Activated T-cell treated with anti-CD3 and anti-CD28 coated beads for 1 hour (primary cell): ENCODE data around the gene PKP4.

Source experiments
- DNase-seq: peaks from one replicate; pipeline ENCODE4 v3.0.0-alpha.2; 2020; ENCODE audit warnings: low read depth

PKP4 gene

DNA sequence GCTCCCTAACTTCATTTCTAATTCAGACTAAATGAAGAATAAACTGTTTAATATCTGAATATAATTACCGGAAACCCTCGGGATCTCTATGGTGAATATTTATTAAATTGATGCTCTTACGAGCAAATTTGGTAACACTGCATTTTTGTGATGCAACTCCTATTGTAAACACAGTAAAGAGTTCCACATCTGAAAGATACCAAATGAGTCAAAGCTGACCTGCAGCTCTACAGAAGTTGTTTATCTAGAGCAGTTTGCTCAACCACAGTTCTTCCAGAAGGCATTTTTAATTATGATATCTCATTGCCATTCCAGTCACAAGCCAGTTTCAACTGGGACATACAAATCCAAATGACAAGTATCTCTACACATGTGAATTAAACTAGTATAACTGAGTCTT is 129.7 kb downstream of the PKP4 start:
- no peak for DNase-seq

DNA sequence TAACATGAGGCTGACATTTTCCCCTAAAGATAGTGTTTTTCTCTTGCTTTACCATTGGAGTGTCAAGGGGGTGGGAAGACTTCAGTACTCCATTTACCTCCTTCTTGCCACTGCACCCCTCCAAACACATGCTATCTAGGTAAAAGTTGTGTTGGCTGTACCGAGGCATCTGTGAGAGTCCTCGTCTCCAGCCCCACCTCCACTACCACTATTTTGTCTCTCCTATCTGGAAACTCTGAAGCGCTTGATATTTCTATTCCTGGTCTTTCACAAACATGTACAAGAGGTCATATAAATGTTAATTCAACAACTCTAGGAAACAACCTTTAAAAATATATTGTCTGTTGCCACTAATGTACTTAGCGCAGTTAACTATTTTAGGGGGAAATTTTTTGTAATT is 132.6 kb downstream of the PKP4 start:
- DNase-seq = no peak

DNA sequence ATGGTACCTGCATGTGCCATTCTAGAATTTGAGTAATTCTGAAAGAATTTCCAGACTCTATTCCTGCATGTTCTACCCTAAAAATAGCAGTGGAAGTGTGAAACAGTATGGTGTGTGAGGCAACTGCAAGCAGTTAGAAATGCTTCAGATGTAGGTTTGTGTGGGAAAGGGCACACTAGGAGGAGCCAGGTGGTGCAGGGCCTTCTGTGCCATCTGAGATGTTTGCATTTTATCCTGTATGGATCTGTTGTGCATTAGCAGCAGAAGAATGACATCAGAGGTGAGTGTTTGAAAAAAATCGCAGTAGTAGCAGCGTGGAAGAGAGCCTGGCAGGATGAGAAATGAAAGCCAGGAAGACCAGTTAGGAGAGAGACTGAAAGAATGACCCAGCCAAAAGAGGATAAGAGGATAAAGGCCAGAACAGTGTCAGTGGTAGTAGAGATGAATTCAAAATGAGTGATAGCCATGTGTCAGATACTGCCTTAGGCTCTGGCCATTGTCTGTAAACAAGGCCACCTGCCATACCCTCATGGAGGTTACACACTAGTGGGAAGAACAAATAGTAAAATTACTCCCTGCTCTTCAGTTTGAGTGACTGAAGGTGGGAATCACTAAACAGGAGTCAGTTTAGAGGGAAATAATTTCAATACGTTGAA is 142.2 kb downstream of the PKP4 start:
- DNase-seq = no peak

DNA sequence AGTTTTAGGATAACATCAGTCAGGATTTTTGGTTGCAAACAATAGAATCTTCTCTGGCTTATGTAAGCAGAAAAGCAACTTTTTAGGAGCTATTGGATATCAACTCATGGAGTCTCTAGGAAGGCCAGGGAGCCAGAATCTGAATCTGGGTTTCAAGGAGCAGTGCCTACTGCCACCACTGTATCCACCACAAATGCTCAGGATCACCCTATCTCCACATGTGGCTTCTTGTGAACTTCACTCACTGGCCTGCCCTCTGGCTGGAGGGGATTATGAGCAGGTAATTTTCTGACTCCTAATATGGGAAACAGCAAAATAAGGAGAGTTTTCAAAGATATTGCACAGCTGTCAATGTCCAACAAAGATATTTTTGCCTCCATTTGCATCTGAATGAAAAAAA is 142.9 kb downstream of the PKP4 start:
- no peak for DNase-seq

DNA sequence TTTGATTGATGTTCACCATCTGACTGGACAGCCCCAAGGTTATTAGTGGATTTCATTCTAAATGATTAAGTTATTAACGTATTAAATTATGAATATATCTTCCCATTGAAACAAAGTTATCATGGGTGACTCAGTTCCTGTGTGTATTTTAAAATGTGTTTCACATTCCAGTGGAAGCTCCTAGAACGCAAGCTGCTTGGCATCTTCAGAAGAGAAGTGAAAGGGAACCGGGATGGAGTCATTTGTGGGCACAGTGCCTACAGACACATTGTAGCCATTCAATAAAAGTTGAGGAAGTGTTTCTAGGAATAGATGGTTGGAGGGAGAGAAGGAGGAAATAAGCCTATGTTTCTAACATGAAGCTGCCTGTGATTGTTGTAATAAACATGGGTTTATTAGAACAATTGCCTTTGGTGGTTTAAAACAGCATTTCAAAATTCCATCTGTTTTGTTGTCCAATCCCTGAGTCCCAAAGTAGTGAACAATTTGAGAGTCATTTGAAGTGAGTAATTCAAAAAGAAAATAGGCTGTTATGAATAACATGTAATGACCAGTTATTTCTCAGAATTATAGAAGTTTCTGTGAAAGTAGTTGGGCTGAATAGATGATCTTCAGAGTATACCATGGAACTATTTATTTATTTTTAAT is 143.5 kb downstream of the PKP4 start:
- DNase-seq = no peak

DNA sequence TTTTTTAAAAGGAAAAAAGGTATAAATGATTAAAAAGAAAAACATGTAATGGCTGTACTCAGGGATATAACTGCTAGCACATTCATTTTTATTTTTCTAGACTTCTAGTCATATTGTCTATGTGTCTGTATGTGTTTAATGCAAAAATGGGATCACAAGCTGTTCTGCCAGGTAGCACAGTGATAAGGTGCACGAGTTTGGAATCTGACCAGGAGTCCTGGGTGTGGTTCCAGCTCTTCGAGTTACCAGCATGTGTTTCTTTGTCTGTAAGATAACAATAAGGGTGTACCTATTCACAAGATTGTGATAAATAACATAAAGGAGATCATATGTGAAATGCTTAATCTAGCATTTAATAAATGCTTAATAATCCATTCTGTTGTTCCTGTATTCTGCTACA is 145.3 kb downstream of the PKP4 start:
- no peak for DNase-seq

DNA sequence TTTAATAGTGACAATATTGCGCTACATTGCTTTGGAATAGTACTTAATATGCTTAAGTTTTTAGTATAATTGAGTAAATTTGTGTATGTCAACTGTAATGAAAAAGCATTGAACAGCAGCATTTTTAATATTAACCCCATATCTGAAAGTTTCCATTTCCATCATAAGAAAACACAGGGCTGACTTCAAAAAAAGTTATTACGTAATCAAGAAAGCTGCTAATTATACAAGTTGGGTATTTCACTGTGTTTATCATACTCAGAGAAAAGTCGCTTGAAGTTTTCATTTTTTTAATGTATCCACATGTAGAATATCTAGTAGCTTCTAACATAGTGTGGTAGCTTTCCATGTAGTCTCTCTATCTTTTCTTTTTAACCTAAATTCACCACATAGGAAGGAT is 146.5 kb downstream of the PKP4 start:
- DNase-seq = no peak

DNA sequence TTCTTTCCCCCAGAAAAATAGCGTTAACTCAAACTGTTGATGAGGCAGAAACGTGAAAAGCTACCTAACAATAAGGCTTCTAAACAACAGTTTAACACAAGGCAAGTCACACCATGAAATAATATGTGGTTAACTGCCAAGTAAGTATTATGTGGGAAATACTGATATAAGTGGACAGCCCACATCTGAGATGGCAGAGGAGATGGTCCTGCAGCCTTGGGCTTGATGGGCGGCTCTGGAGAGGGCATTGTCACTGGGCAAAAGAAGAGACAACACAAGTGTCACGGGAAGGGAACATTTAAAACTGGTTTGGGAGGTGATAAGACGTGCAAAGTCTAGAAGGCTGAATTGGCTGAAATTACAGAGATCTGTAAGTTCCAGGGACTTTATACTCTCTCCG is 147.2 kb downstream of the PKP4 start:
- no peak for DNase-seq

DNA sequence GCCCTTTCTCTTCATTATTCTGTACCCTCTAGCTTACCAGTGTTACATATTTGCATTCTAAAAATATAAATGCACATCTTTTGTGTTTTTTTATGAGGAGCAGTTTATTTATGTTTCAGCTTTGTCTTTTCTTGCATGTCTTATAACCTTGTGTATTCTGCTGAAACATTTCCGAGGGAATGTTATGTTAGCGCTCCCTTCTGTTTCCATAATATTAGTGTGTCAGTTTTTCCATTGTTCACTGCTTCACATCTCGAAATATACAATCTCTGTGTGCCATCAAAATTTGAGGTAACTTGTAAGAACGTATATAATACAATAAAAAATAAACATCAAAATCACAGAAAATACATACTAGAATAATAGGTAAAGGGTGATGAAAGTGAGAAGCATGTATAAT is 153.3 kb downstream of the PKP4 start:
- no peak for DNase-seq

DNA sequence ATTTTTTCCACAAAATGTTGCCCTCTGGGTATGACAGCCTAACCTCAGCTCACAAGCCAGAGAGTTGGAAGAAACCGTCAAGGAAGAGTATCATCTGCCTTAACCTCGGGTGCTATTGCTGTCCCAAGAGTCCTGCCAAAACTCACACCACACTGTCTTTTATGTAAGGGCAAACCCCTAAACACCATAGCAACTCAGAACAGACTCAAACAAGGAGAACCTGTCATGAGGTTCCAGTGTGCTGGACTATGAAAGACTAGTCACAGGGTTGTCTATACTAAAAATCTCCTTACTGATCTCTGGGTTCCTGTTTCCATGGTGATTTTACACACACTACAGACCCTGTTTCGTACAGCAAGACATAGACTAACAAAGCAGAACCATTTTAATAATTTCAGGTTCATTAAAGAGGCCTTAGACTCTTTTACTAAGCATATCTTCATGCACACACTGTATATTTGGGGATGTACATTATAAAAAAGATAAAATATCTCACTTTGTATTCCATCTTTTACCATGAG is 159.8 kb downstream of the PKP4 start:
- DNase-seq = no peak

DNA sequence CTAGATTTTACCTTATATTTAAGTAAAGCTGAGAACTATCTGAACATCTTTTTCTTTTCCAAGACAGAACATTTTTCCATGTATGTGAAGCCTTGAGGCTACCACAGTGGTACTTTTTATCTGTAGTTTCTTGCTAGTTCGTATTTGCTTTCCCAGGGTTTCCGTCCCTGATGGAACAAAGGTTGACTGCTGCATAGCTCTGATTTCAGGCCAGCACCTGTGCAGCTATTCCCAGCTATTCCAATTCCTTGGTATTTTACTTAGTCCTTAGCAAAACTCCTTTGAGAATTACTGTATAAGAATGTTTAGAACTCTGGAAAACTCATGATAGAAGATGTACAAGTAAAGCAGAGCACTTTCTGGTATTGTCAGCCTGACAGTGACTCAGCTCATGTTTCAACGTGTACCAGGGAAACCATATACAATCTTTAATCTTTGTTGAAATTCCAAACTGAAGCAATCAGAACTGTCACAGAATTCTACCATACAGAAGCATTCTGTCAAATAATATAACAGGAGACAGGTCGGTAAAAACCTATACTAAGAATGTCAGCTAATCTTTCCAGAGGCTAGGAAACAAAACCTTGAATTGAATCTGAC is 162.2 kb downstream of the PKP4 start:
- DNase-seq = no peak

DNA sequence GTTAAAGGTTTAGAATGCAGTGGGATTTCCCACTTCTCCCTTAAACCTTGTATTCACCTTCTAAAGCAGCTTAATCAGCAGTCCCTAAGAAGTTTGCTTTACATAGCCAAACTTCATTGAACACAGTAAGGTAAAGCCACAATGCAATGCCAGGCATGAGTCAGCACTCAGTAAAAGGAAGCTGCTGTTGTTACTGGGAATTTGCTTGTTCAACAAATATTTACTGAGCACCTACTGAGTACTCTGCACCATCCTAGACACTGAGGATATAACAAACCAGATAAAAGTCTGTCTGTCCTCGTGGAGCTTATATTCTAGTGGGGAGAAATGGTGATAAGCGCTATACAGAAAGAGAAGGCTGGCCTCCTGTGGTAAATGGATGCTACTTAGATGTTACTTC is 162.7 kb downstream of the PKP4 start:
- DNase-seq = no peak

DNA sequence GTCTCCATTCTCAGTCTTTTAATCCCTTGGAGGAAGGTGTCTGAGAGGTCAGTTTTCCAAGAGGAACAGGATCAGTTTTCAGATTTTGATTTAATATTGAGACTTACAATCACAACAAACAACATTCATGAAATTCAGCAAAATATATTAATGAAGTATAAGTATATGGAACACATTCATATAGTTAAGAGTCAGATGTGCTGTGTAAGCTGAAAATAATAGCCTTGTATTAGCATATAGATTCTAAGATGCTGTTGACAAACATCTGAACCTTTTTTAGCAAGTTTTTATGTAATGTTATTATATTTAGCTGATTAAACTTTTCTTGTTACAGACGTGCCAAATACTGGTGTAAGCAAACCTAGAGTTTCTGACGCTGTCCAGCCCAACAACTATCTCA is 163.9 kb downstream of the PKP4 start:
- no peak for DNase-seq

DNA sequence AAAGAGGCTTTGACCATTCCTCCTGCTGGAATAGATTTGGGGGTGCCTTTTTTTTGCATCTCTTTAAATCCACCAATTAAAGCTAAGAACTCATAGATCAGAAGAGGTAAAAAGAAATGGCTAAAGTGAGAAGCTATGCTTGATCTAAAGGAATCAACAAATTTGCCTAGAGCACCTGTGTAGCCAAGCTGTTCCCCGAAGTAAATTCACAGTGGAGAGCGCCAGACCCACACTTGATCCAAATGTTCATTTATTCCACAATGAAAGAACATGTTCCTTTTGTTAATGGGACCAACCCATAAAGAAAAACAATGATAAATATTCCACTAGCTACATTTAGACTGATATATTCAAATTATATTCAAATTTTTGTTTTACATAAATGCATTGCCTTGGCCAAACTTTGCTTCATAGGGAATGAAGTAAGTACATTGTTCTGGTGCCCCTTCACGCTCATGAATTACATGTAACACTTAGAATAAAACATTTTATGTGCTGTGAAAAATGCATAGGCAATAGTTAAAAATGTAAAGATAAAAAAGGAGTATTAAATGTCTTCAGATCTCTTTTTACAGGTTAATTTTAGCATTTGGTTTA is 167.4 kb downstream of the PKP4 start:
- no peak for DNase-seq

DNA sequence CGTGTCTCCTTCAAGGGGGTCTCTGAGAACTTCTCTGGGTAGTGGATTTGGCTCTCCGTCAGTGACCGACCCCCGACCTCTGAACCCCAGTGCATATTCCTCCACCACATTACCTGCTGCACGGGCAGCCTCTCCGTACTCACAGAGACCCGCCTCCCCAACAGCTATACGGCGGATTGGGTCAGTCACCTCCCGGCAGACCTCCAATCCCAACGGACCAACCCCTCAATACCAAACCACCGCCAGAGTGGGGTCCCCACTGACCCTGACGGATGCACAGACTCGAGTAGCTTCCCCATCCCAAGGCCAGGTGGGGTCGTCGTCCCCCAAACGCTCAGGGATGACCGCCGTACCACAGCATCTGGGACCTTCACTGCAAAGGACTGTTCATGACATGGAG is 168.2 kb downstream of the PKP4 start:
- no peak for DNase-seq

DNA sequence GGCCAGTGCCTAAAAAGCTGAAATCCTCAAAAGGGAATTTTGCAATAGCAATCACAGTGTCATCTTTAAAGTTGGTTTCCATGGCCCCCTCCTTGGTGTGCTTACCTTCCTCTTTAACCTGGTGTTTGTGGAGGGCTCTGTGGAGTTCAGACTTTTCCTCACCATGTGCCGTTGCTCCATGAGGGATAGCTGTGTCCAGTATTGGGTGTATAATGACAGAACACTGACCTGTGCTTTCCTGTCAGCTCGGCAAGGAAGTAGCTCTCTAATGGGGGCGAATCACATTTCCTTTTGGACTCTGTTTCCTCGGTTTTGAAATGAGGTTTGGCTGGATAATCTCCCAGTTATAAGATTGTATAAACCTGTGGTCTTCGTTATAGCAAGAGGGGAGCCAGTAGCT is 172.4 kb downstream of the PKP4 start:
- DNase-seq = no peak

DNA sequence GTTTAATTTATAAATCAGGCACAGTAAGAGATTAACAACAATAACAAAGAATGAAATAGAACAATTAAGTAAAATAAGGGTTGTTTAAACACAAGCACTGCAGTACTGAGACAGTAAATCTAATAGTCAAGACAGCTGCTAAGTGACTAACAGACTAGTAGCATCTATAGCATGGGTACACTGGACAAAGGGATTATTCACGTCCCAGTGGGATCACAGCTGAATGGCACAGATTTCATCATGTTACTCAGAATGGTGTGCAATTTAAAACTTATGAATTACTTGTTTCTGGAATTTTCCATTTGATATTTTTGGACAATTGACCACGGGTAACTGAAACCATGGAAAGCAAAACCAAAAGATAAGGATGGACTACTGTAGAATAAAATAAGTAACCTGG is 176.5 kb downstream of the PKP4 start:
- no peak for DNase-seq

DNA sequence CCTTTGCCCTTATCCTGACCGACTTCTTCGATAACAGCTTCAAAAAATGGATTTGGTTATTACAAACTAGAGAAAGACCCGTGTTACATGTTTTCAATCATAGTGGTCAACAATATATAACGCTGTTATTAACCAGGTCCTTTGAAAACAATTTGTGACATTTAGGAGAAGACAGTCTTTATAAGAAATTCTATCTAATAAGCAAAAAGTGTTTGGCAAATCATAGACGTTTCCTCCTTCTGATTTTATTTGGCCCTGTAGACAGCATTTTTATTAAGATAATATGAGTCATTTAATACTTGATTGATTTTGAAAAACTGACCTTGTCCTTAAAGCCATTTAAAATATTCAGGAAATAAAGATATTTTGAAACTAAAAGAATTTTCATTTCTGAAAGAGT is 177.9 kb downstream of the PKP4 start:
- no peak for DNase-seq

DNA sequence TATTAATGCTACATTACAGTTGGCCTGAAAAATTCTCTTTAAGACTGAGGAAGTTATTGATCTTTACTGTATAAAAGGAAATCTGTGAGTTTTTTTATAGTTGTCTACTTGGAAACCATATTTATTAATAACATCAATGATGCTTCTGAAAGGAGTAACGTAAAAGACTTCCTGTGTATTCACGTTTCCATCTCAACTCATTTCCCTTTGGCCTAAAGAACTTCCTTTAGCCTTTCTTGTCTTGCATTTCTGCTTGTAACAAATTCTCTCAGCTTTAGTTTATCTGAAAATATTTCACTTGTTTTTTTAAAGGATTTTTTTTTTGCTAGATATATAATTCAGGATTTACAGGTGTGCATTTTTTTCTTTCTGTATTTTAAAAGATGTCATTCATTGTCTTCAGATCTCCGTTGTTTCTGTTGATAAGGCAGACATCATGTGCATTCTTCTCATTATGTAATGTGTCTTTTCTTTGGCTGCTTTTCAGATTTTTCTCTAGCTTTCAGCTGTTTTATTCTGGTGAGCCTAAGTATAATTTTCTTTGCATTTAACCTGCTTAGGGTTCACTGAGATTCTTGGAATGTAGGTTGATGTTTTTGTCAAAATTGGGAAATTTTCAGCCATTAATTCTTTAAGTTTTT is 179.3 kb downstream of the PKP4 start:
- DNase-seq = no peak

DNA sequence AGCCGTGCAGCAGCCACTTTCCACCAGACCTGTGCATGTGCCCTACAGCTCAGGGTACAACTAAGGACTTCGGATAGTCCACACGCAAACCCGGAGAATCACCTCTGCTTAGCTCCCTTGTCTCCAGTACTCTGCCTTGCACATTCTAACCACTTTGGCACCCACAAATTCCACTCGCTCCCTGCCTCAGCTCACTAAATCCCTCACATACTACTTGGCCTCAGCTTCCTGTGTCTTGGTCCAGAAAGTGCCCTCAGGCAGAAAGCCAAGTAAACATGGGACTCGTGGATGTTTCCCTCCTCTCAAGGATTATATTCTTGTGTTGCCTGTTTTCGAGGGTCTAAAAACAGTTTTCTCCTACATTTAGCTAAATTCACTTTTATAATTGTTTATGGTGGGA is 180.6 kb downstream of the PKP4 start:
- no peak for DNase-seq

DNA sequence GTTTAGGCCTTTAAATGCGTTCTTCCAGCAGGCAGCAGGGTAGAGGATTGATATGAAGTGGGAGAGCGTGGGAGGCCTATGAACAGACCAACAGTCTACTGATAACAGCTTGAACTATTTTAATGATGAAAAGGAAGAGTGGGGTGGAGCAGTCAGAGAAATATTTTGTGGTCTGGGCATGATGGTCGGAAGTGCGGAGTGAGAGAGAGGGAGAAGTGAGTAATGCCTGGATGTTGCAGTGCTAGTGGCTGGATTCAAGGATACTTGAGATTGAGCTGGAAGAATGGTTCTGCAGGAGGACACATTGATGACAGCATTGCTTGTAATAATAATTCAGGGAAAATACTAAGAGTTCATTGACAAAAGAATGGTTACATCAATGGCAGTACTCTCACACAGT is 187.4 kb downstream of the PKP4 start:
- DNase-seq = no peak

DNA sequence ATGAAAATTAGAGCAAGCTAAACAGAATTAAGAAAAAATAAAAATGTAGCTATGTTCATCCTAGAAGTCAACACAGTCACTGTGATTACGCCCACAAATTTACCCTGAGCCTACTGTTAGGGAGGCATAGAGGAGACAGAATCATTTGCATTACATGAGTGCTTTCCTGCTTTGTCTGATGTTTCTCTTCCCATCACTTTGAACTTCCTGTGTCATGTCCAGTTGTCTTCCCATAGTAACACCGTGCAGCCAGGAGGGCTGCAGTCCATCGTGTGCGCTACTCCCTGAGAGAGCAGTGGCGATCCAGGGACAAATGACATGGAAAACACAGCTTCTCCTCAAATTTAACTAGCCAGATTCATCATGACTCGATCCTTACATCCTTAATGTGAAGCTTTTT is 188.5 kb downstream of the PKP4 start:
- no peak for DNase-seq
